ENCODE data around the gene XIRP2.

DNA sequence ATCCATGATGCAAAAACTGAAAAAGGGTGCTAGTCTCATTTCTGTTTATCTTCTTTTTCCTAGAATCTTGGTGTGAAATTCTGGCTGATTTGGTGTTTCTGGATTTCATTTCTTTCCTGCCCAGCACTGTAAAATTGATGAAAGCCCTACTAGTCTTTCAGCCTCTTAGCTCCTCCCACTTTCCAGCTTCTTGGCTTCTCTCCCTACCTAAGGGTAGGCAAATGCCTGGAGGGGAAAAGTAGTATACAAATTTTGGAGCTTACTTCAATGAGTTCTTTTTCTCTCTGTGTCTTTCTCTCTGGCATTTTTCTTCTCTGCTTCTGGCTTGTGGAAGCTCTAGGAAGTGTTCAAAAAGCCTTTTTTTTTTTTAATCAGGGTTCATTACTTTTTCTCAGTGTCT lies 160.5 kb downstream of the XIRP2 start:
- TF ChIP-seq ZNF776 (CRISPR knock-in tag; IDR thresholded peaks at IDR 0.05) (no peak), DNMT1 (CRISPR knock-in tag; IDR thresholded peaks at IDR 0.05) (no peak), KDM5B (CRISPR knock-in tag; IDR thresholded peaks at IDR 0.05; ENCODE audit: borderline replicate concordance) (no peak), CHCHD3 (CRISPR knock-in tag; IDR thresholded peaks at IDR 0.05) (no peak), PCBP2 (optimal IDR thresholded peaks at IDR 0.05; ENCODE audit: low read depth, low read length, poor library complexity, severe bottlenecking) (no peak)
